Small intestine (tissue), 7 donors: ENCODE results near the gene PIP4K2C. TPM values are rescaled to one million over a fixed set of nuclear protein-coding genes. Genes with fewer than 3 reads are reported as not detected.

Experiments used
- DNase-seq, 2 donors: peaks; one replicate each; pipeline versions ENCODE4 v3.0.0 to v3.0.0-alpha.2; 2013
- FAIRE-seq: peaks from 2 replicates; lab custom pipeline; 2012; peaks lifted over from hg19 to GRCh38; lab: Jason Lieb, UNC
- H3K27ac ChIP-seq, 3 donors: one replicate each; pipeline ENCODE4 v1.5.1; 2013; ENCODE audit warnings: low read length in 2 of 3, mild to moderate bottlenecking in 2 of 3, control low read depth in 1 of 3, inconsistent platforms in 1 of 3, low read depth in 1 of 3, moderate library complexity in 1 of 3
- H3K27me3 ChIP-seq, 3 donors: one replicate each; pipeline ENCODE4 v1.6.1; 2013; ENCODE audit warnings: low read length in 3 of 3, inconsistent platforms in 1 of 3; ENCODE audit not compliant: control insufficient read depth in 3 of 3, insufficient read depth in 3 of 3
- H3K36me3 ChIP-seq, 3 donors: one replicate each; pipeline ENCODE4 v1.6.1; 2013; ENCODE audit warnings: low read length in 3 of 3, inconsistent platforms in 1 of 3, low read depth in 1 of 3, mild to moderate bottlenecking in 1 of 3, moderate library complexity in 1 of 3; ENCODE audit not compliant: control insufficient read depth in 3 of 3, insufficient read depth in 2 of 3
- H3K4me1 ChIP-seq, 3 donors: one replicate each; pipeline ENCODE4 v1.6.1; 2013; ENCODE audit warnings: low read length in 2 of 3, inconsistent platforms in 1 of 3, low read depth in 1 of 3, mild to moderate bottlenecking in 1 of 3, moderate library complexity in 1 of 3; ENCODE audit not compliant: control insufficient read depth in 3 of 3, insufficient read depth in 2 of 3
- H3K4me3 ChIP-seq, 3 donors: one replicate each; pipeline ENCODE4 v1.5.1; 2013; ENCODE audit warnings: low read length in 3 of 3, control low read depth in 1 of 3, inconsistent platforms in 1 of 3, low read depth in 1 of 3, mild to moderate bottlenecking in 1 of 3, moderate library complexity in 1 of 3
- H3K9me3 ChIP-seq, 2 donors: one replicate each; pipeline ENCODE4 v1.6.1; 2013; ENCODE audit warnings: low read depth in 1 of 2, low read length in 1 of 2; ENCODE audit not compliant: control insufficient read depth in 2 of 2, insufficient read depth in 1 of 2
- WGBS, 3 donors: extraction: QIAGEN DNeasy Blood & Tissue Kit; methylation state at CpG; one replicate each; pipeline ENCODE4 v1.1.7; 2013; 5-methylcytosine and 5-hydroxymethylcytosine counted together
- polyA plus RNA-seq, 4 donors: library from polyadenylated mRNA; stranded (reverse) in 3 of 4; unstranded in 1 of 4; fragments of 200-250 nt in 3 of 4; fragments of 120-200 nt in 1 of 4; gene quantifications; one replicate each; pipeline versions ENCODE4 v1.2.1 to v1.2.3, GENCODE V29; 2013
- donor health status: healthy with polysubstance abuse.
- donor health status: control.
- donor health status: control.
- donor health status: Bipolar disorder and iron deficiency.
- donor health status: healthy.

The PIP4K2C gene
- polyA plus RNA-seq, 4 donors, result 16.1 to 26.4 (median 17.8) TPM

- DNase-seq (no peak), FAIRE-seq (no peak)
- Histone ChIP-seq H3K27me3 (peaks cover 0 to 48% (median 6%) of the 10 kb centered on the region in 3 donors), H3K36me3 (peaks cover 0 to 6% (median 0%) of the 10 kb centered on the region in 3 donors), H3K4me1 (peaks cover 2 to 11% (median 7%) of the 10 kb centered on the region in 3 donors), H3K4me3 (no peak overlapping the region), H3K9me3 (no peaks in the 10 kb centered on the region), H3K27ac (no peak overlapping the region)
- WGBS, 3 donors, result 88 to 97% (median 93%) methylated on average over 2 of the region's 2 CpGs
Observed at GRCh38 chr12:57548013-57548315, 43.0 kb upstream of the PIP4K2C start.

DNA sequence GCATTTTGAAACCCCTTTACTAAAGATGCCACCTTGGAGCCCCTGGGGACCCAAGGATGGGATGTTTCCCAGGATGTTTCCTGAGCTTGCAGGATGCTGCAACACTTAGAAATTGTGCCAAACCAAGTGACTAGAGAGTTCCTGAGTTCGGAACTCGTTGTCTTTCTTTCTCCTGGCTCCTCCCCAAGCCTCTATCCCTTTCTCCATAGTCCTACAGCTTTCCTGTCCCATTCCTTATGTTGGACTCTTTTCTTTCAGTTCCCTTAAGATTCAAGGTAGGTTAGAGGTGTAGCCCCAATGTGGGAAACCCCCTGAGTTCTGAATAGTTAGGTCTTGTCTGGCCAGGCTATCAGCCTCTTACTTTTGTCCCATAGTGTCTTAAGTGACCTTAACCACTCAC, 42.5 kb upstream of the PIP4K2C start:
- FAIRE-seq (no peak), DNase-seq (no peak)
- Histone ChIP-seq H3K9me3 (no peaks in the 10 kb centered on the region), H3K4me1 (peaks cover 2 to 11% (median 7%) of the 10 kb centered on the region in 3 donors), H3K4me3 (no peak overlapping the region), H3K27me3 (peaks cover 0 to 53% (median 6%) of the 10 kb centered on the region in 3 donors), H3K36me3 (peaks cover 0 to 3% (median 0%) of the 10 kb centered on the region in 3 donors), H3K27ac (no peak overlapping the region)
- WGBS, 3 donors, result 32 to 53% (median 44%) methylated on average over 2 of the region's 2 CpGs

DNA sequence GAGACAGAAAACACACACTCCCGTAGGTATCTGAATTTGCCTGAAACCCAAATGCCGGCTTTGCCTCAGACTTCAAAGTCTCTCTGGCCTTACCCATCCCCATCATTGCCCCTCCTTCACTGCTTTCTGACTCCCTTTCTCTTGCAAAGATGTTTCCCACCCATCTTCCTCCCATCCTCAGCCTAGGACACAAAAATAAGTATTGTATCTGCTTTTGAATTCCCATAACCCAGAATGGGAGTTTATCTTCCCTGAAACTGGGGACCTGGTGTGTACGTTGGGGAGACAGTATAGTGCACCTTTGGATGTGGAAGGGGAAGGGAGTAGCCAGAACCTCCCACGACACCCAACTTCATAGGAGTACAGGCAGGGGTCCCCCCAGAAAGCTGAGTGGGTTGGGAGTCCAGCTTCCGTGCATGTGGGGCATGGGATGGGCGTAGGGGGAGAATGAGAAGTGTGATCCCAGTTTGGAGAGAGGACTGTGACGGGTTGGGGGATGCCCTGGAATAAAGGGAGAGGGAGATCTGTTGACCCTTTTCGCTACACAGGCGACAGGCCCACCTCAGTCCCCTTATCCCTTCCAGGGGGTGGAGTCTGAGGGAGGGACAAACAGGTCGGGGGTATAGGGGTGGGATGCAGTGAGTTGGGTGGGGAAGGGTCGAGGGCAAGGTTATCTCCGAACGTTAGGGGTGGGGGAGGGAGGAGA, 41.6 kb upstream of the PIP4K2C start:
- Histone ChIP-seq H3K4me3 (peak overlapping the region in 1 of 3 donors; percentile 29), H3K27ac (no peak overlapping the region), H3K4me1 (peaks cover 2 to 11% (median 7%) of the 10 kb centered on the region in 3 donors), H3K36me3 (no peaks in the 10 kb centered on the region), H3K27me3 (peaks cover 0 to 60% (median 6%) of the 10 kb centered on the region in 3 donors), H3K9me3 (no peaks in the 10 kb centered on the region)
- FAIRE-seq (no peak), DNase-seq (no peak)
- 26 to 36% (median 35%) methylated on average over 12 to 13 of the region's 13 CpGs for WGBS, 3 donors

- Histone ChIP-seq H3K4me1 (peaks cover 0 to 11% (median 7%) of the 10 kb centered on the region in 3 donors), H3K9me3 (no peaks in the 10 kb centered on the region), H3K27me3 (peaks cover 0 to 66% (median 6%) of the 10 kb centered on the region in 3 donors), H3K36me3 (no peaks in the 10 kb centered on the region), H3K27ac (peak within 1 kb of the TSS in 1 of 3 donors; percentile 27), H3K4me3 (peak within 1 kb of the TSS in 2 of 3 donors; percentile 29 to 34)
- FAIRE-seq (no peak), DNase-seq (peak in 1 of 2 donors; percentile 33)
- WGBS, 3 donors, result 5 to 11% (median 10%) methylated on average over 20 to 52 of the region's 52 CpGs
Observed at GRCh38 chr12:57549909-57550640, 40.9 kb upstream of the PIP4K2C start, which contains the start of gene KIF5A. Gene KIF5A, plus strand, starts transcription at chr12:57550044. Its CDS starts 228 bp downstream, at chr12:57550272.

GRCh38 chr12:57550641-57551549, 40.1 kb upstream of the PIP4K2C start:
- 63 to 80% (median 74%) methylated on average over 7 of the region's 7 CpGs for WGBS, 3 donors

GRCh38 chr12:57551637-57552305, 39.2 kb upstream of the PIP4K2C start:
- no peaks in the 10 kb centered on the region for H3K4me1 ChIP-seq
- no peak overlapping the region for H3K27ac ChIP-seq
- H3K4me3 ChIP-seq, result no peak overlapping the region
- FAIRE-seq (no peak), DNase-seq (no peak)
- no peaks in the 10 kb centered on the region for H3K9me3 ChIP-seq
- peaks cover 0 to 66% (median 6%) of the 10 kb centered on the region in 3 donors for H3K27me3 ChIP-seq
- 72 to 79% (median 77%) methylated on average over 3 of the region's 3 CpGs for WGBS, 3 donors
- no peaks in the 10 kb centered on the region for H3K36me3 ChIP-seq

More at GRCh38 chr12:57550641-57551549, 40.1 kb upstream of the PIP4K2C start:
- peaks cover 0 to 66% (median 6%) of the 10 kb centered on the region in 3 donors for H3K27me3 ChIP-seq
- FAIRE-seq (no peak), DNase-seq (no peak)
- no peak overlapping the region for H3K27ac ChIP-seq
- H3K4me1 ChIP-seq, result peaks cover 0 to 6% (median 2%) of the 10 kb centered on the region in 3 donors
- H3K36me3 ChIP-seq, result no peaks in the 10 kb centered on the region
- no peaks in the 10 kb centered on the region for H3K9me3 ChIP-seq
- peak overlapping the region in 1 of 3 donors; percentile 34 for H3K4me3 ChIP-seq

- 64 to 86% (median 73%) methylated on average over 2 of the region's 2 CpGs for WGBS, 3 donors
- H3K9me3 ChIP-seq, result no peaks in the 10 kb centered on the region
- H3K4me3 ChIP-seq, result no peak overlapping the region
- H3K4me1 ChIP-seq, result no peaks in the 10 kb centered on the region
- DNase-seq (no peak), FAIRE-seq (no peak)
- H3K27ac ChIP-seq, result no peak overlapping the region
- H3K27me3 ChIP-seq, result peaks cover 0 to 66% (median 6%) of the 10 kb centered on the region in 3 donors
- H3K36me3 ChIP-seq, result no peaks in the 10 kb centered on the region
Observed at GRCh38 chr12:57552306-57552651, 38.7 kb upstream of the PIP4K2C start.
